Liver (tissue), 9 donors: ENCODE data around the gene GMEB2. TPM values are rescaled to one million over a fixed set of nuclear protein-coding genes. Genes with fewer than 3 reads are reported as not detected.

Experiments
- DNase-seq: peaks from one replicate; pipeline ENCODE4 v3.0.0-alpha.2; 2017; ENCODE audit warnings: low spot score
- H3K27ac ChIP-seq, 2 donors: one replicate each; pipeline ENCODE4 v1.7.0; 2013; ENCODE audit warnings: inconsistent platforms in 2 of 2, low read length in 2 of 2, control low read depth in 1 of 2, low read depth in 1 of 2, mild to moderate bottlenecking in 1 of 2
- H3K27me3 ChIP-seq, 4 donors: one replicate each; pipeline versions ENCODE4 v1.6.1 to v1.7.0; 2013; ENCODE audit warnings: low read length in 3 of 4, inconsistent platforms in 1 of 4, mild to moderate bottlenecking in 1 of 4, moderate library complexity in 1 of 4; ENCODE audit not compliant: control insufficient read depth in 4 of 4, insufficient read depth in 4 of 4
- H3K36me3 ChIP-seq, 4 donors: one replicate each; pipeline versions ENCODE4 v1.6.1 to v1.7.0; 2013; ENCODE audit warnings: low read length in 3 of 4, mild to moderate bottlenecking in 3 of 4, low read depth in 1 of 4, moderate library complexity in 1 of 4; ENCODE audit not compliant: control insufficient read depth in 4 of 4, insufficient read depth in 3 of 4
- H3K4me1 ChIP-seq, 4 donors: one replicate each; pipeline versions ENCODE4 v1.6.1 to v1.7.0; 2013; ENCODE audit warnings: low read length in 3 of 4, mild to moderate bottlenecking in 3 of 4, moderate library complexity in 1 of 4; ENCODE audit not compliant: control insufficient read depth in 4 of 4, insufficient read depth in 4 of 4
- H3K4me3 ChIP-seq, 3 donors: one replicate each; pipeline versions ENCODE4 v1.6.1 to v1.7.0; 2013; ENCODE audit warnings: low read length in 3 of 3, control low read depth in 1 of 3, low read depth in 1 of 3, mild to moderate bottlenecking in 1 of 3
- H3K9ac ChIP-seq, 2 donors: one replicate each; pipeline ENCODE4 v1.7.0; 2013; ENCODE audit warnings: low read length in 2 of 2, mild to moderate bottlenecking in 2 of 2, moderate library complexity in 2 of 2, control low read depth in 1 of 2, low read depth in 1 of 2
- H3K9me3 ChIP-seq, 4 donors: one replicate each; pipeline versions ENCODE4 v1.6.1 to v1.7.0; 2013; ENCODE audit warnings: low read length in 3 of 4; ENCODE audit not compliant: control insufficient read depth in 4 of 4
- EGR1 ChIP-seq, 2 donors: IDR thresholded peaks; 2 replicates each; pipeline ENCODE4 v1.6.1; 2016 to 2018; ENCODE audit warnings: antibody characterized with exemption in 2 of 2, low read depth in 2 of 2
- FOXA1 ChIP-seq: IDR thresholded peaks from 2 replicates; pipeline ENCODE4 v1.6.1; 2016; ENCODE audit warnings: antibody characterized with exemption
- FOXA2 ChIP-seq: IDR thresholded peaks from 2 replicates; pipeline ENCODE4 v1.6.1; 2016; ENCODE audit warnings: antibody characterized with exemption
- HNF4A ChIP-seq, 2 donors: conservative IDR thresholded peaks; 2 replicates each; pipeline ENCODE4 v1.6.1; 2016; ENCODE audit warnings: antibody characterized with exemption in 2 of 2, mild to moderate bottlenecking in 2 of 2
- HNF4G ChIP-seq: IDR thresholded peaks from 2 replicates; pipeline ENCODE4 v1.6.1; 2016; ENCODE audit warnings: antibody characterized with exemption
- JUND ChIP-seq, 2 donors: IDR thresholded peaks; 2 replicates each; pipeline ENCODE4 v1.6.1; 2016; ENCODE audit warnings: antibody characterized with exemption in 2 of 2
- NR2F2 ChIP-seq: IDR thresholded peaks from 2 replicates; pipeline ENCODE4 v1.6.1; 2016; ENCODE audit warnings: antibody characterized with exemption
- RAD21 ChIP-seq, 2 donors: IDR thresholded peaks; 2 replicates each; pipeline ENCODE4 v1.6.1; 2016; ENCODE audit warnings: antibody characterized with exemption in 2 of 2, mild to moderate bottlenecking in 2 of 2
- RXRA ChIP-seq, 2 donors: IDR thresholded peaks; 2 replicates each; pipeline ENCODE4 v1.6.1; 2017 to 2018; ENCODE audit warnings: antibody characterized with exemption in 2 of 2, mild to moderate bottlenecking in 1 of 2
- SP1 ChIP-seq: IDR thresholded peaks from 2 replicates; pipeline ENCODE4 v1.6.1; 2018; ENCODE audit warnings: antibody characterized with exemption, mild to moderate bottlenecking
- TAF1 ChIP-seq: conservative IDR thresholded peaks from 2 replicates; pipeline ENCODE4 v1.6.1; 2016; ENCODE audit warnings: antibody characterized with exemption, mild to moderate bottlenecking
- ZBTB33 ChIP-seq: IDR thresholded peaks from 2 replicates; pipeline ENCODE4 v1.6.1; 2016; ENCODE audit warnings: antibody characterized with exemption
- WGBS: extraction: QIAGEN DNeasy Blood & Tissue Kit; methylation state at CpG from one replicate; pipeline ENCODE4 v1.1.7; 2013; 5-methylcytosine and 5-hydroxymethylcytosine counted together
- polyA plus RNA-seq, 2 donors: library from polyadenylated mRNA; stranded (reverse) in 1 of 2; unstranded in 1 of 2; fragments of 200-250 nt in 1 of 2; fragments of >200 nt in 1 of 2; fragmentation: Nextera tagmentation in 1 of 2; extraction: Ambion mirVana in 1 of 2; gene quantifications; one replicate each; pipeline versions ENCODE4 v1.2.1 to v1.2.3, GENCODE V29; 2013 to 2015
- total RNA-seq, 2 donors: library from RNA; depleted of rRNA; stranded (reverse); fragments of >200 nt; gene quantifications; one replicate each; pipeline ENCODE4 v1.2.3, GENCODE V29; 2014
- TF ChIP-seq, protein P1 (sequence below): fragments of 150-350 bp; IDR thresholded peaks from 2 replicates; pipeline ENCODE4 v1.5.1; 2017; ENCODE audit warnings: improper control_type of control experiment, low read depth, low read length; ENCODE audit not compliant: missing input control
- TF ChIP-seq, protein P2 (sequence below): IDR thresholded peaks from 2 replicates; pipeline ENCODE4 v1.6.1; 2016; ENCODE audit warnings: antibody characterized with exemption
- donor health status: healthy.
- donor health status: healthy.
- donor health status: healthy.
- donor health status: healthy.
- donor health status: healthy.

GMEB2 gene
- total and polyA plus RNA-seq, 4 donors: 1.3 to 8.6 (median 5.3) TPM

DNA sequence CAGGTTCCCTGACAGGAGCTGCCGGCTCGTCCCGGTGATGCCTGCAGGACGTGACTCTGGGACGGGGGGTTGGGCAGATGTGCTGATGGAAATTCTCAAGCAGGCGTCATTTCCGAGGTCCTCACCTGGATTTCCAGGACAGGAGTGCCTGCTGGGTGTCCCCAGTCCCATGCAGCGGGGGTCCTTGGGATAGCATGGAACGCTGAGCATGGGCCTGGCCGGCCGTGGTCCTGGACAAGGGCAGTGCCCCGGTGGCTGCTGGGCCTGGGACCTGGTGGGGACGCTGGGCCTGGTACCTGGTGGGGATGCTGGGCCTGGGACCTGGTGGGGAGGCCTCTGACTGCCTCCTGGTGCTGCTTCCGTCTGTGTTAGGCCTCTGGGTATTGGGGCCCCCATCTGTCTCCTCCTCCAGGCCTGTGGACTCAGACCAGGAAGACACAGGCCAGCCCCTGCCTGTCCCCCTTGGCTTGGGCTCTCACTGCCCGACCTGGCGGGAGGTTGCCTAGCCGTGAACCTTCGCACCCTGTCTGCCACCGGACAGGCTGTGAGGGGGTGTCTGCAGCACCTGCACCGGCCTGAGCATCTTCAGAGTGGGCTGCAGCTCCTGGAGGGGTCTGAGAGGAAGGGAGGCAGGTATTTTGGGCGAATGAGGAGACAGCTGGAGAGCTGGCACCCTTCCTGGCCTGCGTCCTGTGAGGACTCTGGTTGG, 37.4 kb upstream of the GMEB2 start:
- Histone ChIP-seq H3K4me3 (no peak overlapping the region), H3K9ac (no peak overlapping the region), H3K9me3 (no peaks in the 10 kb centered on the region), H3K27ac (no peak overlapping the region), H3K27me3 (no peaks in the 10 kb centered on the region), H3K4me1 (peaks cover 0 to 5% (median 3%) of the 10 kb centered on the region in 4 donors), H3K36me3 (peaks cover 6 to 47% (median 16%) of the 10 kb centered on the region in 4 donors)
- DNase-seq: no peak
- TF ChIP-seq, protein P1, sequence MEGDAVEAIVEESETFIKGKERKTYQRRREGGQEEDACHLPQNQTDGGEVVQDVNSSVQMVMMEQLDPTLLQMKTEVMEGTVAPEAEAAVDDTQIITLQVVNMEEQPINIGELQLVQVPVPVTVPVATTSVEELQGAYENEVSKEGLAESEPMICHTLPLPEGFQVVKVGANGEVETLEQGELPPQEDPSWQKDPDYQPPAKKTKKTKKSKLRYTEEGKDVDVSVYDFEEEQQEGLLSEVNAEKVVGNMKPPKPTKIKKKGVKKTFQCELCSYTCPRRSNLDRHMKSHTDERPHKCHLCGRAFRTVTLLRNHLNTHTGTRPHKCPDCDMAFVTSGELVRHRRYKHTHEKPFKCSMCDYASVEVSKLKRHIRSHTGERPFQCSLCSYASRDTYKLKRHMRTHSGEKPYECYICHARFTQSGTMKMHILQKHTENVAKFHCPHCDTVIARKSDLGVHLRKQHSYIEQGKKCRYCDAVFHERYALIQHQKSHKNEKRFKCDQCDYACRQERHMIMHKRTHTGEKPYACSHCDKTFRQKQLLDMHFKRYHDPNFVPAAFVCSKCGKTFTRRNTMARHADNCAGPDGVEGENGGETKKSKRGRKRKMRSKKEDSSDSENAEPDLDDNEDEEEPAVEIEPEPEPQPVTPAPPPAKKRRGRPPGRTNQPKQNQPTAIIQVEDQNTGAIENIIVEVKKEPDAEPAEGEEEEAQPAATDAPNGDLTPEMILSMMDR: no peak
- TF ChIP-seq HNF4A (conservative IDR thresholded peaks at IDR 0.05) (no peak), ZBTB33 (no peak), RXRA (IDR thresholded peaks at IDR 0.05) (no peak), SP1 (no peak), HNF4G (no peak), EGR1 (IDR thresholded peaks at IDR 0.05; ENCODE audit: low read depth in 2 of 2) (no peak)
- TF ChIP-seq, protein P2, sequence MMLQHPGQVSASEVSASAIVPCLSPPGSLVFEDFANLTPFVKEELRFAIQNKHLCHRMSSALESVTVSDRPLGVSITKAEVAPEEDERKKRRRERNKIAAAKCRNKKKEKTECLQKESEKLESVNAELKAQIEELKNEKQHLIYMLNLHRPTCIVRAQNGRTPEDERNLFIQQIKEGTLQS: no peak
- 96% methylated on average over 22 of the region's 22 CpGs for WGBS

DNA sequence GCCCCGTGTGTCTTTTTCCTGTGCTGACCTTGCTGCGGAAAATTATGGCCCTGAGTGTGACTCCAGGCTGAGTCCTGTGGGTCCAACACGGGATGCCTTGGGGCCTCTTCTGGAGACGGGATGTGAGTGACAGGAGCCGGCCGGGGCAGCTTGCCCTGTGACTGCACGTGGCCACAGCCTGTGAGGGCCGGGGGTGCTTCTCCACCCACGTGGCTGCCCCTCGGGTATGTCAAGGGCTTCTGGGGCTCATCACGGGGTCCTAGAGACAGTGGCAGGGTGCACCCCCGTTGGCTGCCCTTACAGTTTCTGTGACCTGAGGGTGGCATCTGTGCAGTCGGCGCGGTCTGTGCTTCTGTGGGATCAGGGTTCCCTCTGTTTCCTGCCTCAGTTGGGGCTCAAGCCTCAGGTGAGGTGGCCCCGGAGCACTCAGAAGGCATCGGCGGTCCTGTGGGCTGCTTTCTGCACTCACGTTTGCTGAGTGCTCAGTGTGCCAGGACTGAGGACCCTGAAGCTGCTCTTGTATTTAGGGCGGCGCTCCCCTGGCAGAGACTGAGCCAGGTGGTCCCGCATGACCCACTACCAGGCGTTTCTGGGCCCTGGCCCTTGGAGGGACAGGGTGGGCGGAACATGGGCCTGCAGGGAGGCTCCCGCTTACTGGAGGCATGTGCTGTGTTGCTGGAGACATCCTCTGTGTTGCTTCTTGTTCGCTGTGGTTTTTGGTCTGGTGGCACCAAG, 36.6 kb upstream of the GMEB2 start:
- H3K27ac ChIP-seq: no peak overlapping the region
- no peak for TF ChIP-seq RXRA (IDR thresholded peaks at IDR 0.05)
- TF ChIP-seq, protein P2: no peak
- WGBS: 95% methylated on average over 26 of the region's 26 CpGs
- H3K9me3 ChIP-seq: no peaks in the 10 kb centered on the region
- no peak overlapping the region for H3K4me3 ChIP-seq
- H3K27me3 ChIP-seq: no peaks in the 10 kb centered on the region
- H3K9ac ChIP-seq: no peak overlapping the region
- DNase-seq: no peak
- H3K36me3 ChIP-seq: peaks cover 6 to 42% (median 16%) of the 10 kb centered on the region in 4 donors
- H3K4me1 ChIP-seq: peaks cover 0 to 11% (median 10%) of the 10 kb centered on the region in 4 donors

- Histone ChIP-seq H3K9ac (no peak overlapping the region), H3K27ac (no peak overlapping the region), H3K36me3 (peaks cover 2 to 36% (median 16%) of the 10 kb centered on the region in 4 donors), H3K27me3 (no peaks in the 10 kb centered on the region), H3K4me1 (peaks cover 0 to 14% (median 11%) of the 10 kb centered on the region in 4 donors), H3K4me3 (no peak overlapping the region), H3K9me3 (no peaks in the 10 kb centered on the region)
- WGBS: 94% methylated on average over 9 of the region's 9 CpGs
- no peak for DNase-seq
- TF ChIP-seq FOXA1 (no peak), RAD21 (IDR thresholded peaks at IDR 0.05) (no peak), JUND (IDR thresholded peaks at IDR 0.05) (no peak), RXRA (IDR thresholded peaks at IDR 0.05) (no peak), ZBTB33 (no peak), NR2F2 (no peak), FOXA2 (no peak), TAF1 (no peak)
- TF ChIP-seq, protein P1: no peak
These were observed 35.9 kb upstream of the GMEB2 start for GRCh38 chr20:63662813-63663189.
